HEK293T (cell line): ENCODE data around the gene S1PR4.

Experiments used
- ARNT ChIP-seq: fragments of 450-650 bp; IDR thresholded peaks from 2 replicates; pipeline ENCODE4 v1.6.1; 2017; ENCODE audit warnings: mild to moderate bottlenecking
- BHLHE40 ChIP-seq: fragments of 450-650 bp; IDR thresholded peaks from 2 replicates; pipeline ENCODE4 v1.6.1; 2016; ENCODE audit warnings: mild to moderate bottlenecking, moderate library complexity, borderline replicate concordance
- ELF4 ChIP-seq: fragments of 450-650 bp; IDR thresholded peaks from 2 replicates; pipeline ENCODE4 v1.6.1; 2017; ENCODE audit warnings: antibody characterized with exemption
- FOXA1 ChIP-seq: fragments of 450-650 bp; IDR thresholded peaks from 2 replicates; pipeline ENCODE4 v1.6.1; 2016; ENCODE audit warnings: mild to moderate bottlenecking
- FOXK2 ChIP-seq: fragments of 450-650 bp; IDR thresholded peaks from 2 replicates; pipeline ENCODE4 v1.6.1; 2016; ENCODE audit warnings: mild to moderate bottlenecking
- HDGF ChIP-seq: fragments of 450-650 bp; IDR thresholded peaks from 2 replicates; pipeline ENCODE4 v1.6.1; 2017; ENCODE audit warnings: antibody characterized with exemption, borderline replicate concordance
- SP1 ChIP-seq: fragments of 450-650 bp; IDR thresholded peaks from 2 replicates; pipeline ENCODE4 v1.6.1; 2017
- SUZ12 ChIP-seq: fragments of 450-650 bp; IDR thresholded peaks from 2 replicates; pipeline ENCODE4 v1.6.1; 2016; ENCODE audit warnings: mild to moderate bottlenecking
- TF ChIP-seq, protein P1 (sequence below): fragments of 450-650 bp; IDR thresholded peaks from 2 replicates; pipeline ENCODE4 v1.6.1; 2016

DNA sequence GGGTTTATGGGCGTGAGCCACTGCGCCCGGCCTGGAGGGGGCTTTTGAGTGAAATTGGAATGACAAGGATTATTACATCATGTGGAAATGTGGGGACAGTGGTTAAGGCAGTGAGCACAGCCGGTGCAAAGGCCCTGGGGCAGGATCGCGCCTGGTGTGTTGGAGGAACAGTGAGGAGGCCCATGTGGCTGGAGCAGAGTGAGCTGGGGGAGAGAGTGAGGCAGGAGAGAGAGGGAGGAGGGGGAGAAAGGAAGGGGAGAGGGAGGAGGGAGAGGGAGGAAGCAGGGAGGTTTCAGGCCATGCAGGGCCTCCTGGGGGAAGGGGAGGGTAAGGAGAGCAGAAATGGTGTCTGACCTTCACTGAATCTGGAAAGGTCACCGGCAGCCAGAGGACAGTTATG is 34.6 kb downstream of the S1PR4 start:
- TF ChIP-seq ELF4 (no peak), SUZ12 (no peak), FOXK2 (no peak), ARNT (no peak), FOXA1 (no peak), SP1 (no peak), HDGF (no peak), BHLHE40 (no peak)
- TF ChIP-seq, protein P1, sequence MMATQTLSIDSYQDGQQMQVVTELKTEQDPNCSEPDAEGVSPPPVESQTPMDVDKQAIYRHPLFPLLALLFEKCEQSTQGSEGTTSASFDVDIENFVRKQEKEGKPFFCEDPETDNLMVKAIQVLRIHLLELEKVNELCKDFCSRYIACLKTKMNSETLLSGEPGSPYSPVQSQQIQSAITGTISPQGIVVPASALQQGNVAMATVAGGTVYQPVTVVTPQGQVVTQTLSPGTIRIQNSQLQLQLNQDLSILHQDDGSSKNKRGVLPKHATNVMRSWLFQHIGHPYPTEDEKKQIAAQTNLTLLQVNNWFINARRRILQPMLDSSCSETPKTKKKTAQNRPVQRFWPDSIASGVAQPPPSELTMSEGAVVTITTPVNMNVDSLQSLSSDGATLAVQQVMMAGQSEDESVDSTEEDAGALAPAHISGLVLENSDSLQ: no peak
